NCI-H446 treated with DMSO at 0.1 percent for 48 hours (cell line): ENCODE measurements around the gene RBCK1.
A peak's percentile ranks its signal among the peaks of the same experiment; 100 is the strongest.
"Not testable (repeated sequence)": the region's sequence is repeated elsewhere in the genome, so short reads cannot be mapped to it uniquely, and the experiment has no call there.

Source experiments
- DNase-seq: peaks from one replicate; lab custom pipeline; 2025; lab: John Stamatoyannopoulos, UW

The RBCK1 gene

DNA sequence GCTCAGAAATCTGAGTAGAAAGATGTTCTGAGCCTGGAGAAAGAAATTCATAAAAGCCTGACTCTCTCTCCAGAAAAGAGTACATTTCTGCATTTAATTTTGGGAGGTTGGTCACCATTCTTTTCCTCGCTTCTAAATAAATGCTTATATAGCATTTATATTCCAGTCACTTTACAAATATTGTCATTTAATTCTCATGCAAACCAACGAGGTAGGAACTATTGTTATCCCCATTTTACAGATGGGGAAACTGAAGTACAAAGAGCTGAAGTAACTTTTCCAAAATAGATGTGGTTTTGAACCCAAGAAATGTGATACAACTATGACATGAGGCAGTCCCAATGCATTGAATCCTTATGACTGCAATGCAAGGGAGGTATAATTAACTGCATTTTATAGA lies 32.0 kb upstream of the RBCK1 start:
- DNase-seq: no peak

DNA sequence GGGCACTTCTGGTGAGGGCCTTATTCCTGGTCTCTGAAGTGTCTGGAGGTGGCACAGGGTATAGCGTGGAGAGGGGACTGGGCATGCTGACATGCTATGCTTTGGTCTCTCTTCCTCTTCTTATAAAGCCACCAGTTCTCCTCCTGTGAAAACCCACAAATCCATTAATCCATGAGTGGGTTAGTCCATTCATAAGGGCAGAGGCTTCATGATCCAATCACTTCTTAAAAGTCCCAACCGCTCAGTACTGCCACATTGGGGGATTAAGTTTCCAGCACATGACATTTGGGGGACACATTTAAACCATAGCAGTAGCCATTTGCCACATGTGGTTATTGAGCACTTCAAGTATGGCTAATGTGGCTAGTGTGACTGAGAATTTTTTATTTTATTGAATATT lies 31.3 kb upstream of the RBCK1 start:
- no peak for DNase-seq

DNA sequence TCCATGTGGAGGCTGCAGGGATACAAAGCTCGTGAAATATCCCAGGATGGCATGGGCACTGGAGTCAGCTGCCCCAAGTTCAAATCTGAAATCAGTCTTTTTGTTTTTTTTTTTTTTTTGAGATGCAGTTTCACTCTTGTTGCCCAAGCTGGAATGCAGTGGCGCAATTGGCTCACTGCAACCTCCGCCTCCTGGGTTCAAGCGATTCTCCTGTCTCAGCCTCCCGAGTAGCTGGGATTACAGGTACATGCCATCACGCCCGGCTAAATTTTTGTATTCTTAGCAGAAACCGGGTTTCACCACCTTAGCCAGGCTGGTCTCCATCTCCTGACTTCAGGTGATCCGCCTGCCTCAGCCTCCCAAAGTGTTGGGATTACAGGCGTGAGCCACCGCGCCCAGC lies 30.5 kb upstream of the RBCK1 start:
- DNase-seq: not testable (repeated sequence)

DNA sequence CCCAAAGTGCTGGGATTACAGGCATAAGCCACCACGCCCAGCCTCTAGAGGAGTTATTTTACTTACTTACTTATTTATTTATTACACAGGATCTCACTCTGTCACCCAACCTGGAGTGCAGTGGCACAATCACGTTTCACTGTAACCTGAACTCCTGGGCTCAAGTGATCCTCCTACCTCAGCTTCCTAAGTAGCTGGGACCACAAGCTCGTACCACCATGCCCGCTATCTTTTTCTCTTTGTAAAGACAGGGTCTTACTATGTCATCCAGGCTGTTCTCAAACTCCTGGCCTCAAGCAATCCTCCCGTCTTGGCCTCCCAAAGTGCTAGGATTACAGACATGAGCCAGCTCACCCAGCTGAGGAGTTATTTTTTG lies 29.1 kb upstream of the RBCK1 start:
- DNase-seq: no peak

DNA sequence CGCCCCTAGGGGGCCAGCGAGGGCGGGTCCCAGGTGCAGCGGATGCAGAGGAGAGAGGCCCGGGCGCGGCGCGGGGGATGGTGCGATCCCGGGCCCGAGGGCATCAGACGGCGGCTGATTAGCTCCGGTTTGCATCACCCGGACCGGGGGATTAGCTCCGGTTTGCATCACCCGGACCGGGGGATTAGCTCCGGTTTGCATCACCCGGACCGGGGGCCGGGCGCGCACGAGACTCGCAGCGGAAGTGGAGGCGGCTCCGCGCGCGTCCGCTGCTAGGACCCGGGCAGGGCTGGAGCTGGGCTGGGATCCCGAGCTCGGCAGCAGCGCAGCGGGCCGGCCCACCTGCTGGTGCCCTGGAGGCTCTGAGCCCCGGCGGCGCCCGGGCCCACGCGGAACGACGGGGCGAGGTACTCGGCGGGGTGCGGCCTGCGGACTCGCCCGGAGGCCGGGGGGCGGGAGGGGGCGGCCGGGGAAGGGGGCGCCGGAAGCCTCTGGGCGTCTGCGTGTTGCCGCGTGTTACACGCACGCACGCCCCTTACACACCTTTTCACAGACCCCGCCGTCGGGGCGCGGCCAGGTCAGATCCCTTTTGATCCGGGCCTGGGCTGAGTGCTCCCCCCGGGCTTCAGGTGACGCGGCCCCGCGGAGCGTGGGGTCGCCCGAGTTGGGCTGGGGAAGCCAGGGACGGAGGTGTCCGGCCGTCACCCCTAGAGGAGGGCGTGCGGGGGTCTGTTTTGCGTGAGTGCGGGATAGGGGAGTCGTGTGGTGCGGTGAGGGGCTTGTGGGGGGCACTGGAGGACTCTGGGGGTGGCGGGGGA lies 27.1 kb upstream of the RBCK1 start:
- no peak for DNase-seq

DNA sequence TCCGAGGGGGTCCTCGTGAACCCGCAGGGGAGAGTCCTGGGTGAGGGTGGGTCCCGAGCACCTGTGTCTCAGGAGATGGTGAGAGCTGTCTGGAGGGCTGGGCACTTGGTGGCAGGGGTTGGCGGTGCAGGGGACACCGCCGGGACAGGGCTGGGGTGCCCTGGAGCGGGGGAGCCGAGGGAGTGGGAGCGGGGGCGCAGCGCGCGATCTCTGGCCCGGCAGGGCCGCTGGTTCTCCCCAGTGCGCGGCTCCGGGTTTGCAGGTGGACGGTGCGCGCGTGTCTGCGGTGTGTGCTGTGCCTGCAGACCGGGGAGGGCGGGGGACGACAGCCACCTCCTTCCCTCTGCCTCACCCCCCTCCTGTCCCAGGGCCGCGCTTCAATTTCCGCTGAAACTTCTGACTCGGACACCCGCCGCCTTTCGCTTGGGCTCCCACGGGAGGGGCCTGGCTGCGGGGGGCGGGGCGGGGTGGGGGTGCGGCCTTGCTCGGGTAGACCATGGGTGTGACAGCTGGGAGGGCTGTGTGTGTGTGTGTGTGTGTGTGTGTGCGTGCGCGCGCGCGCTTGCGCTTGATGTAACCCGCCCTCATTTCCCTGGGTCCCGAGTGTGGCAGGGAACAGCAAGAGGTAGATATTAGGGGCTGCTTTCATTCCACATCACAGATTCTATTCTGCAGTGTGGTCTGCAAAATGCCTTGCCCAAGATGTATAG lies 26.4 kb upstream of the RBCK1 start:
- peak; percentile 42 for DNase-seq

DNA sequence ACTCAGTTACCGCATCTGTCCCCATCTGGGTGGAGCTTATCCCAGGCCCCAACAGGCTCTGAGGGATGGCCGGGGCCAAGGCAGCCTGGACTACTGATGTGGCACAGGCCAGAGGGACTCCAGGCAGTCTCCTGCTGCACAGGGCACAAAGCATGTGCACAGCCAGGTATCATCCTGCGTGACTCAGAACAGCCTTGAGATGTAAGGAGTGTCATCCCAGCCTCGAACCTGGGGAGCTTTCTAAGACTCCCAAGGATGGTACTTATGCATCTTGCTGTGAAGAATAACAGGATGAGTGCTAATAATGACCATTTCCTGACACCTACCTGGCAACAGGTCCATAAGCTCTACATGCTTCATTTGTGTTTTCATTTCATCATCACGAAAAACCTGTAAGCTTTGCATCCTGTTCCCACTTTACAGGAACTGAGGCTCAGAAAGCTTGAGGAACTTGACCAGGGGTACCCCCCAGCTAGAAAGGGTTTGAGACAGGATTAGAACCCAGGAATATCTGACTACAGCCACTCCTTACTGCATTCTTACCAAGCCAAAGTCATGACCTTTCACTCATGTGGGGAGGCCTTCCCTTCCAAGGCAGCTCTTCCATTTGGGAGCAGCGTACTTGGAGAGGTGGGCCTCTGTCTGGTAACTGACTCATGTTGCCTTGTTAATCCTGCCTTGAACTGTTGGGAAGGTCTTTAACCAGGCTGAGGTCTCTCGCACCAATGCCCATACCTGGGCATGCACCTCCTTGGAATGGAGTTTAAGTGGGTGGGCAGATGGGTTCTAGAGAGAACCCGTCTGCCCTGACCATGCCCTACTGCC lies 25.6 kb upstream of the RBCK1 start:
- no peak for DNase-seq

DNA sequence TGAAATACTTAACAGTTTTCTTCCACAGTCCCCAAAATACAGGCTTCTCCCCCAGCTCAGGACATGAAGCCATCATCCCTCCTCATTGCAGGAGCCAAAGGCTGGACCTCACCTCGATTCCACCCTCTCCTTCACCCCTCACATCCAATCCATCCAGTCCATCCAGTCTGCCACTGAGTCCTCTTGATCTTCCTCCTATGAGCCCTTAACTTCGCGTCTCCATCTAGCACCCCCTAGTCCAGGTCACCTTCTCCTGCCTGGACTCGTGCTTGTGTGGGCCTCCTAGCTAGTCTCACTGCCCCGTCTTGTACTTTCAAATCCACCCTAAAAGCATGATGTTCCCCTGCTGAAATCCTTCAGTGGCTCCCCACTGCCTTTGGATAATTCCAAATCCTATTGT lies 24.2 kb upstream of the RBCK1 start:
- no peak for DNase-seq

DNA sequence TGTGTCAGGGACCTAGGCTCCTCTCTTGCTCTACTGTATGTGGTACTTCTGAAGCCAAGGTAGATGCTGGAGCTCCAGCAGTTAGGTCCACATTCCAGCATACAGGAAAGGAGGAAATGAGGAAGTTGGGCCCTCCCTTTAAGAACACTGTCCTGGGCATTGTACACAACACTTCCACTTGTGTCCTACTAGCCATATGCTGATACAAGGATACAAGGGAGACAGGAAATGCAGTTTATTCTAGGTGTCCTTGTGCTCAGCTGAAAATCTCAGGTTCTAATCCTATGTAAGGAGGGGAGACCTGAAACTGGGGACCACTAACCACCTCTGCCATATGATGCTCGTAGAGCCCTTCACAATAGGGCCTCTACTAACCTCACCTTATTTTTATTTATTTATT lies 23.4 kb upstream of the RBCK1 start:
- no peak for DNase-seq

DNA sequence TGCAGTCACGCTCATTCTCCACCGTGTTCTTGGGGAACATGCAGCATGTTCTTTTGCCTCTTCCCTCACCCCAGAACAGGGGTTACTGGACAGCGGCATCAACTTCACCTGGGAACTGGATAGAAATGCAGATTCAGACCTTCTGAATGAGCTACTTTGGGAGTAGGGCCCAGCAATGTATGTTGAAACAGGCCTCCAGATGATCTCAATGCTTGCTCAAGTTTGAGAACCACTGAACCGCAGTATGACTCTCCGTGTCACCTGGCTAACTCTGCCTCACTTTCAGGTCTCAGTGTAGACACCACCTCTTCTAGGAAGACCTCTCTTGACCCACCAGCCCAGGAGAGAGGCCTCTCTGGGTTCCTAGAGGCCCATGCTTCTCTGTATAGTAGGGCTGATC lies 22.7 kb upstream of the RBCK1 start:
- no peak for DNase-seq

DNA sequence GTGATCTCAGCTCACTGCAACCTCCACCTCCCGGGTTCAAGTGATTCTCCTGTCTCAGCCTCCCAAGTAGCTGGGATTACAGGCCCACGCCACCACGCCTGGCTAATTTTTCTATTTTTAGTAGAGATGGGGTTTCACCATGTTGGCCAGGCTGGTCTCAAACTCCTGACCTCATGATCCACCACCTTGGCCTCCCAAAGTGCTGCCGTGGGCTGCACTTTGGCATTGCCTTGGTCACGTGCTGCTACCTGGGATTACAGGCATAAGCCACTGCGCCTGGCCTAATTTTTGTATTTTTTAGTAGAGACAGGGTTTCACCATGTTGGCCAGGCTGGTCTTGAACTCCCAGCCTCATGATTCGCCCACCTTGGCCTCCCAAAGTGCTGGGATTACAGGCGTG lies 21.5 kb upstream of the RBCK1 start:
- DNase-seq: not testable (repeated sequence)

DNA sequence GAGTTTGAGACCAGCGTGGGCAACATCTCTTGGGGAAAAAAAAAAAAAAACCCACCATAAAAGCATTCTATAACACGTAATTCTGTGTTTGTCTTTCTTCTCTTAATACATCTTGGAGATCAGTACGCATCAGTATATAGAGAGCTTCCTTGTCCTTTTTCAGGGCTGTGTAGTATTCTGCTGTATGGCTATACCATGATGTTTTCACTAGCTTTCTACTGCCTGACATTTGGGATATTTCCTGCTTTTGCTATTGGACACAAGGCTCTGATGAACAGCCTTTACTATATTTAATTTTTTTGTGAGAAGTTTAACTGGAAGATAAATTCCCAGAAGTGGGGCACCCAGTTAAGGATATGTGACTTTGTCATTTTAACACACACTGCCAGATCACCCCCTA lies 20.6 kb upstream of the RBCK1 start:
- no peak for DNase-seq

DNA sequence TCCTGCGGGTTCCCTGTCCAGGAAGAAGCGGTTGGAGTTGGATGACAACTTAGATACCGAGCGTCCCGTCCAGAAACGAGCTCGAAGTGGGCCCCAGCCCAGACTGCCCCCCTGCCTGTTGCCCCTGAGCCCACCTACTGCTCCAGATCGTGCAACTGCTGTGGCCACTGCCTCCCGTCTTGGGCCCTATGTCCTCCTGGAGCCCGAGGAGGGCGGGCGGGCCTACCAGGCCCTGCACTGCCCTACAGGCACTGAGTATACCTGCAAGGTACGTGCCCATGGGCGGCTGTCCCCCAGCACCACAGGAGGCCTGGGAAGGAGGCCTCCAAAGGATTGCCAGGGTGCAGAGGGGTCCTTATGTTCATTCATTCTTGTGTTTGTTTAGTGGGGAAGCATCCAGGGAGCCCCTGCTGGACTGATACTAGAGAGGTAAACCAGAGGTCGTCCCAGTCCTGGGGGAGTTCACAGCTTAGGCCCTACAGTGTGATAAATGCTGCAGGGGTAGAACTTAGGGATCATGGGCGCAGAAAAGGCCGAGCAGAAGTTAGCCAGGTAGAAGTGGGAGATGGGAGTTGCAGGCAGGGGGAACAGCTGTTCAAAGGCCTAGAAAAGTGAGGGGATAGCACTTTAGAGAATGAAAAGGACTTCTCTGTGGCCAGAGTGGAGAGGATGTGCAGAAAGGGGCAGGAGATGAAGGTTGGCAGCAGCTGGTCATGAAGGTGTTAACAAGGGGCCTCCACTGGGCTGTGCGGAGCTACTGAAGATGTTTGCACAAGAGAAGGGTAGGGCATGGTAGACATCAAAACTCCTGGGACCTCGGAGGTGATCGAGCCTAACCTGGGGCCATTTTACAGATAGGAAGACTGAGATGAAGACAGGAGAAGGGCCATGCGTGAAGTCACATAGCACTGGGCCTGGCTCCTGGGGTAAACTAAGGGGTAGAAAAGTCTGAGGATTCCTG lies 19.8 kb upstream of the RBCK1 start:
- no peak for DNase-seq

DNA sequence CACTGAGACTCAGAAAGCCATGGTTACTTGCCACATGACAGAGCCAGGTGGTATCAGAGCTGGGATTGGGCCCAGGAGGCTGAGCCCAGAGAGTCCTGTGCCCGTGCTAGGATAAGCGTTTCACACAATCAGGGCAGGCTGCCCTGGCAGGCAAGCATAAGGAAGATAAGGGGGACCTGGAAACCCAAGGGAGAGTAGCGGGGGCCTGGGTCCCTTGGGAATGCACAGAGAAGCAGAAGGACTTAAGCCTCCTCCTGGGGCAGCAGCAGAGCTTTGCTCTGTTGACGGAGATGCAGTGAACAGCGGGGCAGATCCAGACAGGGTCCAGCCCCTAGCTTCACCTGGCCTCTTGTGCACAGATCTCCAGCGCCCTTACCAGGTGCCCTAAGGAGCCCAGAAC lies 18.9 kb upstream of the RBCK1 start:
- DNase-seq: no peak

DNA sequence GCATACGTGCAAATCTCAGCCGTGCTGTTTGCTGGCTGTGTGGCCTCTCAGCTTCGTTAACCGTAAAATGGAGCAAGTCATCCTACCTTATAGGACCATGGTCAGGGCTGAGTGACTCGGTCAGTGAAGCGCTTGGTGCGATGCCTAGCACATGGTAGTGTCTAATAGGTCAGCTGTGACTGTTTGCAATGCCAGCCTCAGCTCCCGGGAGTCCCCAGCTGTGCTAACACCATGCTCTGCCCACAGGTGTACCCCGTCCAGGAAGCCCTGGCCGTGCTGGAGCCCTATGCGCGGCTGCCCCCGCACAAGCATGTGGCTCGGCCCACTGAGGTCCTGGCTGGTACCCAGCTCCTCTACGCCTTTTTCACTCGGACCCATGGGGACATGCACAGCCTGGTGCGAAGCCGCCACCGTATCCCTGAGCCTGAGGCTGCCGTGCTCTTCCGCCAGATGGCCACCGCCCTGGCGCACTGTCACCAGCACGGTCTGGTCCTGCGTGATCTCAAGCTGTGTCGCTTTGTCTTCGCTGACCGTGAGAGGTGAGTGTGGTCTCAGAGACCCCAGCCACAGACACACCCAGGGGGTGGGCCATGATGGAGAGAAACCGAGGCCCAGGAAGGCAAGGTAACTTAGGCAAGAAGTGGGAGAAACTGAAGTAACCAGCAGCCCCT lies 16.9 kb upstream of the RBCK1 start:
- DNase-seq: no peak

DNA sequence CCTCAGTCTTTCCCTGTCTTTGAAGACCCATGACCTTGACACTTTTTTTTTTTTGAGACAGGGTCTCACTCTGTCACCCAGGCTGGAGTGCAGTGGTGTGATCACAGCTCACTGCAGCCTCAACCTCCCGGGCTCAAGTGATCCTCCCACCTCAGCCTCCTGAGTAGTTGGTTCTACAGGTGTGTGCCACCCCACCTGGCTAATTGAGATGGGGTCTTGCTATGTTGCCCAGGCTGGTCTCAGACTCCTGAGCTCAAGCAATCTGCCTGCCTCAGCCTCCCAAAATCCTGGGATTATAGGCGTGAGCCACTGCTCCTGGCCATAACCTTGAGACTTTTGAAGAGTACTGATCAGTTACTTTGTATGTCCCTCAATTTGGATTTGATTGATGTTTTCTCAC lies 14.8 kb upstream of the RBCK1 start:
- not testable (repeated sequence) for DNase-seq

DNA sequence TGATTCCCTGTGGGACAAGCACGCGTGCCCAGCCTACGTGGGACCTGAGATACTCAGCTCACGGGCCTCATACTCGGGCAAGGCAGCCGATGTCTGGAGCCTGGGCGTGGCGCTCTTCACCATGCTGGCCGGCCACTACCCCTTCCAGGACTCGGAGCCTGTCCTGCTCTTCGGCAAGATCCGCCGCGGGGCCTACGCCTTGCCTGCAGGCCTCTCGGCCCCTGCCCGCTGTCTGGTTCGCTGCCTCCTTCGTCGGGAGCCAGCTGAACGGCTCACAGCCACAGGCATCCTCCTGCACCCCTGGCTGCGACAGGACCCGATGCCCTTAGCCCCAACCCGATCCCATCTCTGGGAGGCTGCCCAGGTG lies 11.9 kb upstream of the RBCK1 start:
- DNase-seq: no peak

DNA sequence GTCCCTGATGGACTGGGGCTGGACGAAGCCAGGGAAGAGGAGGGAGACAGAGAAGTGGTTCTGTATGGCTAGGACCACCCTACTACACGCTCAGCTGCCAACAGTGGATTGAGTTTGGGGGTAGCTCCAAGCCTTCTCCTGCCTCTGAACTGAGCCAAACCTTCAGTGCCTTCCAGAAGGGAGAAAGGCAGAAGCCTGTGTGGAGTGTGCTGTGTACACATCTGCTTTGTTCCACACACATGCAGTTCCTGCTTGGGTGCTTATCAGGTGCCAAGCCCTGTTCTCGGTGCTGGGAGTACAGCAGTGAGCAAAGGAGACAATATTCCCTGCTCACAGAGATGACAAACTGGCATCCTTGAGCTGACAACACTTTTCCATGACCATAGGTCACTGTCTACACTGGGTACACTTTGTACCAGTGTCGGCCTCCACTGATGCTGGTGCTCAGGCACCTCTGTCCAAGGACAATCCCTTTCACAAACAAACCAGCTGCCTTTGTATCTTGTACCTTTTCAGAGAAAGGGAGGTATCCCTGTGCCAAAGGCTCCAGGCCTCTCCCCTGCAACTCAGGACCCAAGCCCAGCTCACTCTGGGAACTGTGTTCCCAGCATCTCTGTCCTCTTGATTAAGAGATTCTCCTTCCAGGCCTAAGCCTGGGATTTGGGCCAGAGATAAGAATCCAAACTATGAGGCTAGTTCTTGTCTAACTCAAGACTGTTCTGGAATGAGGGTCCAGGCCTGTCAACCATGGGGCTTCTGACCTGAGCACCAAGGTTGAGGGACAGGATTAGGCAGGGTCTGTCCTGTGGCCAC lies 11.3 kb upstream of the RBCK1 start:
- DNase-seq: no peak

DNA sequence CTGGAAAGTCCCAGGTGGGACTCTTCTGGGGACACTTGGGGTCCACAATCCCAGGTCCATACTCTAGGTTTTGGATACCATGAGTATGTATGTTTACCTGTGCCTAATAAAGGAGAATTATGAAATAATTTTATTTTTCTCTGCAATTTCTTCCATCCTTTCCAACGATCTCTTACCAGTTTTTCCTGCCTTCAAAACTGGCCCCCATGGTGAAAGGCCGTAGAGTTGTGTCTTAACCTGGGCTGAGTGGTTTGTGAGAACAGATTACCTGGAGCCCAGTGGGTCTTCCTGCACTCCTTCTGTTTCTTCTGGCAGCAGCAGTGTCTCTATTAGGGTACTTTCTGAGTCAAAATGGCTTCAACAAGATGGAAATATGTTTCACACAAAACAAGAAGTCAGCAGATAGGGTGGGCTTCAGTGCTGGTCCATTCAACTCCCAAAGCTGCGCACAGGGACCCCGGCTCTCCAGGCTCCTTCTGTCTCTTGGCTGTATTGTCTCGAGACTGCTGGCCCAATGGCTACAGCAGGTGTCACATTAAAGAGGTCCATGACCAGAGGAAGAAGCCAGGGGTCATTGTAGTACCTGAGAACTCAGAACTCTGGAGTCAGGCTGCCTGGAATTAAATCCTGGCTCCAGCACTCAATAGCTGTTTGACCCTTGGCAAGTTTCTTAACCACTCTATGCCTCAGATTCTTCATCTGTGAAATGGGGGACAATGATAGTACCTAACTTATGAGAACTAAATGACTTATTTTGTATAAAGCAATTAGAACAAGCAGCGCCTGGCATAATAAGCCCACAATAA lies 10.5 kb upstream of the RBCK1 start:
- DNase-seq: no peak
